Measurements from ENCODE around the gene C14orf180. TPM values are rescaled to one million over a fixed set of nuclear protein-coding genes. Genes with fewer than 3 reads are reported as not detected.

Gene C14orf180
- total and polyA plus RNA-seq, 2 donors (not counting 1 experiment from before 2014, with no cell fraction given), result not detected

DNA sequence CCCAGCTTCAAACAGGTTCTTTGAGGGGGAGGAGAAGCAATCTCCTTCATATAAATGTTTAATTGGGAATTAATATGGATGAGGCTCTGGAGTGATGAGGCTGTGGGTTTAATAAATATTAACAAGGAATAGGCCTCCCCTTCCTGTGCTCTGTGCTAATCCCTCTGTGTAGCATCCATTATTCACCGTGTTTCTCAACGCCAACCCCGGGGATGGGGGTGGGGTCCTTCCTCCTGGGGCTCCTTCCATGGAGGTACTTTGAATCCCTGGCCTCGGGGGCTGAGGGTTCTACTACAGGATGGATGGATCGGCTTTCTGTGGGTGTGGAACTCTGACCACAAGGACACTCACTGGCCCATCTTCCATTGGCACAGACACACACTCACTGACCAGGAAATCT, 59.9 kb downstream of the C14orf180 start:
- no peaks in the 10 kb centered on the region for H3K79me2 ChIP-seq (ENCODE audit: control insufficient read depth, insufficient read depth, low read length)
- DNase-seq (ENCODE audit: low read depth in 2 of 2), result no peak
- no peaks in the 10 kb centered on the region for H3K9me3 ChIP-seq (ENCODE audit: control insufficient read depth, insufficient read depth, low read depth, low read length)
- no peaks in the 10 kb centered on the region for H4K20me1 ChIP-seq (ENCODE audit: control insufficient read depth, extremely low read depth, insufficient read depth, low read length)
- no peaks in the 10 kb centered on the region for H3K4me1 ChIP-seq (ENCODE audit: control insufficient read depth, extremely low read depth, insufficient read depth, low read length)
- no peak overlapping the region for H3K27ac ChIP-seq (ENCODE audit: insufficient read depth, low read length)
- no peak overlapping the region for H3K4me2 ChIP-seq (ENCODE audit: extremely low read depth, insufficient read depth, low read length)
- H3K27me3 ChIP-seq (ENCODE audit: control insufficient read depth, insufficient read depth, low read length), result no peaks in the 10 kb centered on the region
- H2AFZ ChIP-seq (ENCODE audit: low read length), result no peak overlapping the region
- TF ChIP-seq CTCF (conservative IDR thresholded peaks at IDR 0.05 in 1 of 2, IDR thresholded peaks at IDR 0.05 in 1 of 2; ENCODE audit: low read depth in 1 of 2, low read length in 2 of 2), result no peak
- TF ChIP-seq EZH2 (IDR thresholded peaks at IDR 0.05; ENCODE audit: low read length, missing control alignments), result no peak
- no peak overlapping the region for H3K4me3 ChIP-seq (replicated peaks in 1 of 4; ENCODE audit: control extremely low read depth in 1 of 4, insufficient read depth in 1 of 4, low read depth in 3 of 4, low read length in 4 of 4)
- H3K36me3 ChIP-seq (ENCODE audit: control insufficient read depth, insufficient read depth, low read length), result no peaks in the 10 kb centered on the region
- no peak overlapping the region for H3K9ac ChIP-seq (ENCODE audit: insufficient read depth, low read length)

Other genes starting within 250 kb of the C14orf180 start
- under 0.01 TPM in 1 of 2 replicates, not detected in the other for gene TMEM179, start 25.0 kb downstream of the C14orf180 start, total RNA-seq
- 0.03 TPM in 1 of 2 replicates, not detected in the other for gene TMEM179, start 25.0 kb downstream of the C14orf180 start, polyA plus RNA-seq
- gene INF2, start 109.9 kb downstream of the C14orf180 start, total RNA-seq, result 23.9 and 50.9 TPM in 2 replicates
- 19.8 and 32.3 TPM in 2 replicates for gene INF2, start 109.9 kb downstream of the C14orf180 start, polyA plus RNA-seq
- gene ADSS1, start 144.5 kb downstream of the C14orf180 start, total RNA-seq, result 2.3 and 3.5 TPM in 2 replicates
- gene ADSS1, start 144.5 kb downstream of the C14orf180 start, polyA plus RNA-seq, result 1.3 and 2.2 TPM in 2 replicates
- gene SIVA1, start 173.4 kb downstream of the C14orf180 start, total RNA-seq, result 60.6 and 65.1 TPM in 2 replicates
- 26.1 and 37.4 TPM in 2 replicates for gene SIVA1, start 173.4 kb downstream of the C14orf180 start, polyA plus RNA-seq
- 127 and 131 TPM in 2 replicates for gene AKT1, start 216.0 kb downstream of the C14orf180 start, total RNA-seq
- 83.2 and 109 TPM in 2 replicates for gene AKT1, start 216.0 kb downstream of the C14orf180 start, polyA plus RNA-seq
- gene ZBTB42, start 221.3 kb downstream of the C14orf180 start, total RNA-seq, result 2.3 and 2.8 TPM in 2 replicates
- gene ZBTB42, start 221.3 kb downstream of the C14orf180 start, polyA plus RNA-seq, result 0.99 and 1.1 TPM in 2 replicates